GM21526 (cell line): ENCODE measurements around the gene CABCOCO1.
"Not testable (repeated sequence)": the region's sequence is repeated elsewhere in the genome, so short reads cannot be mapped to it uniquely, and the experiment has no call there.

Experiments
- ATAC-seq: cut with Tn5 transposase; IDR thresholded peaks from one replicate; pipeline ENCODE4 v1.9.1; 2021; ENCODE audit warnings: moderate library complexity; ENCODE audit not compliant: unreplicated experiment, low FRiP score

CABCOCO1 gene

DNA sequence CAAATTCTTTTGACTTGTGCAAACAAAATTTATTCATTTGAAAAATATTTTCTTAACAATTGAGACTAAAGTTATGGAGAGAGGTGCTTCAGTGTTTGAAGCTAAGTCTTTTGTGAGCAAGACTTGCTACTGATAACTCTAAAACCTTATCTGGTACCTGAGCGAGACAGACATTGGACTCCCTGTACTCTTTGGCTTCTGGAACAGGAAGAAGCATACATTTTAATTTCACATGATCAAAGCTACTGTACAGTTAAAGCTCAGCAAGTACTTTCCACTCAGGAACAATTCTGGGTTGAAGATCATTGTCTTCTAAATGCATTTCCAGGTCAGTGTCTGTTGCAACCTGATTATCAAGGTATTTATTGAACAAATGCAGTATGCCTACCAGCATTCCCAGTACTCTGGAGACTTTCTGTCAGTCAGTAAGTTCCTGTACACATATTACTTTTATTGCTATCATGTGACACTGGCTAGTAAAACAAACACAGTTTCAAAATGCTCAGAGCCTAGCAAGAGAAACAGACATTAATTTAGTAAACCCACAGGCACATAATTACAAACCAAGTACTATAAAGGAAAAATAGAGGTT is 42.4 kb downstream of the CABCOCO1 start:
- ATAC-seq = no peak

DNA sequence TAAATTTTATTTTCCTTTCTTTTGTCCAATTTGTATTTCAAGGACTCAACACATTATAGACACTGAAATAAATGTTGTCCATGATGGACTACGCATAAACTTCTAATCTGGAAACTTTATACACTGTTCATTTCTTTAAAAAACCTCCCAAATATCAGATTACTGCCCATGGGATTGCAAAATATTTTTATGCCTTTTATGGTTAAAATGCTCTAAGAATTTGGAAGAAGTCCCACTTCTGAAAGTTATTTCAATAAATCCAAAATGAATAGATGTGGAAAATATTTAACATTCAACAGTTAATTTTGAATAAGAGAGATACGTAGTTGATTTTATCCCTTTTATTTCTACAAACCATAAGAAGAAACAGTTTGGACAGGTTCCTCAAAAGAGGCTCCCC is 46.1 kb downstream of the CABCOCO1 start:
- ATAC-seq = no peak

DNA sequence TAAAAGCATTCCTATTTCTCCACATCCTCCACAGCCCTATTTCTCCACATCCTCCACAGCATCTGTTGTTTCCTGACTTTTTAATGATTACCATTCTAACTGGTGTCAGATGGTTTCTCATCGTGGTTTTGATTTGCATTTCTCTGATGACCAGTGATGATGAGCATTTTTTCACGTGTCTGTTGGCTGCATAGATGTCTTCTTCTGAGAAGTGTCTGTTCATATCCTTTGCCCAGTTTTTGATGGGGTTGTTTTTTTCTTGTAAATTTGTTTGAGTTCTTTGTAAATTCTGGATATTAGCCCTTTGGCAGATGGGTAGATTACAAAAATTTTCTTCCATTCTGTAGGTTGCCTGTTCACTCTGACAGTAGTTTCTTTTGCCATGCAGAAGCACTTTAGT is 49.4 kb downstream of the CABCOCO1 start:
- not testable (repeated sequence) for ATAC-seq

DNA sequence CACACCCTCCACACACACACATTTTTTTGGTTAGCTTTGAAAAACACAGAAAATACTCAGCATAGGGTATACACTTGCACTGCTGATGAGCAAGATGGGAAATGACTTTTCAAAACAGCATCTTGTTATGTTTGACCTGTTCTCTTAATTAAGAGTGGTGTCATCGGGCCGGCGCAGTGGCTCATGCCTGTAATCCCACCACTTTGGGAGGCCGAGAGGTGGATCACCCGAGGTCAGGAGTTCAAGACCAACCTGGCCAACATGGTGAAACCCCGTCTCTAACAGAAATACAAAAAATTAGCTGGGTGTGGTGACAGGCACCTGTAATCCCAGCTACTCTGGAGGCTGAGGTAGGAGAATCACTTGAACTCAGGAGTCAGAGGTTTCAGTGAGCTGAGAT is 56.7 kb downstream of the CABCOCO1 start:
- not testable (repeated sequence) for ATAC-seq

DNA sequence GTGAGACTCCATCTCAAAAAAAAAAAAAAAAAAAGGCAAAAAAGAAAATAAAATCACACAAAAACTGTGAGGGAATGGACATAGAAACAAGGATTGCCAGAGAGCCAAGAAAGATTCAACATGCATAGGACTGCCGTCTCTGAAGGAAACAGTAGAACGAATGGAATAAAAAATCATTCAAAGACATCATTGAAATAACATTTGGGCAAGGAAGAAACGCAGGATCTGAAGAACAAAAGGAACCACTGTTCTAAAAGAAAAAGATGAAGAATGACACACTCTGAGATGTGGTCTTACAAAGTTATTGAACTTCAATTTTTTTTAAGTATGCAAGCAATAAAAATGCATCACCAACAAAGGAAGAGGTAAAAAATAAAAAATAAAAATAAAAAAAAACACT is 57.2 kb downstream of the CABCOCO1 start:
- no peak for ATAC-seq

DNA sequence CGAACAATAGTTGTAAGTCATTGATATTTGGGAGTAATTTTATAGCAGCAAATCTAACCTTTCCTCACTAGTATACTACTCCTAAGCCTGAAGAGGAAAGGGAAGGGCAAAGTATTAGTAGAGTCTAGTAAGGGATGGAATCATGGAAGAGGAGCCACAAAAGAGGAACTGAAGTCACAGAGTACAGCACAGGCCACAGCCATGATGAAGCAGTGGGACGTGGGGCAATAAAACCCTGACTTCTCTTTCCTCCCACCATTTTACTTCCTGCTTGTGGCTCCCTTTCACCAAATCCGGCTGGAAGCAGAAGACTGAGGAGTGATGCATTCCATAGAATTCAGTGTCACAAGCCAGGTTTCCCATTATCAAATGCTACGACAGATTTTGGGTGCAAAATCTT is 58.7 kb downstream of the CABCOCO1 start:
- no peak for ATAC-seq

DNA sequence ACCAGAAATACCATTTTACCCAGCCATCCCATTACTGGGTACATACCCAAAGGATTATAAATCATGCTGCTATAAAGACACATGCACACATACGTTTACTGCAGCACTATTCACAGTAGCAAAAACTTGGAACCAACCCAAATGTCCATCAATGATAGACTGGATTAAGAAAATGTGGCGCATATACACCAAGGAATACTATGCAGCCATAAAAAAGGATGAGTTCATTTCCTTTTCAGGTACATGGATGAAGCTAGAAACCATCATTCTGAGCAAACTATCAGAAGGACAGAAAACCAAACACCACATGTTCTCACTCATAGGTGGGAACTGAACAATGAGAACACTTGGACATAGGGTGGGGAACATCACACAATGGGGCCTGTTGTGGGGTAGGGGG is 62.5 kb downstream of the CABCOCO1 start:
- not testable (repeated sequence) for ATAC-seq

DNA sequence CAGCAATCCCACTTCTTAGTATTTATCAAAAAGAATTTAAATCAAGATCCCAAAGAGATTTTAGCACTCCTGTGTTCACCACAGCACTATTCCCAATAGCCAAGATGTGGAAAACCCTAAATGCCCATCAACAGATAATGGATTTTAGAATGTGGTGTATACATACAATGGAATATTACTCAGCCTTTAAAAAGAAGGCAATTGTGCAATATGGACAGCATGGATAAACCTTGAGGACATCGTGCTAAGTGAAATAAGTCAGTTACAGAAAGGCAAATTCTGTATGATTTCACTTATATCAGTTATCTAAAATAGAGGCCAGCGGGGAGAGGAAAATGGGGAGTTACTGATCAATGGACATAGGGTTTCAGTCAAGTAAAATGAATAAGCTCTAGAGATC is 66.9 kb downstream of the CABCOCO1 start:
- ATAC-seq = no peak

DNA sequence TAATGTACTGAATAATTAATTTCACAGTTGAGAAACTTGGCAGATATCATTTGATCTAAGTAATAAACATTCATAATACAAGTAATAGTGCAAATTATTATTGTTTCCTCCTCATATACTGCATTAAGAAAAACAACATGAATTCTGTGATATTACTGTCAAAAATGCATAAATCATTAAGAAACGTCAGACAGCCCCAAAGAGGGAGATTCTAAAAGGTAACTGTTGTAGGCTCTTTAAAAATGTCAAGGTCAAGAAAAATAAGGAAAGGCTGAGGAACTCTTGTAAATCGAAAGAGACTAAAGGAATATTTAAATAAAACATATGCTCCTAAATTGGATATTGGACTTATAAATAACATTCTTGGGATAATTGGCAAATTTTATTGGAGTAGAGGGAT is 67.9 kb downstream of the CABCOCO1 start:
- ATAC-seq = no peak

DNA sequence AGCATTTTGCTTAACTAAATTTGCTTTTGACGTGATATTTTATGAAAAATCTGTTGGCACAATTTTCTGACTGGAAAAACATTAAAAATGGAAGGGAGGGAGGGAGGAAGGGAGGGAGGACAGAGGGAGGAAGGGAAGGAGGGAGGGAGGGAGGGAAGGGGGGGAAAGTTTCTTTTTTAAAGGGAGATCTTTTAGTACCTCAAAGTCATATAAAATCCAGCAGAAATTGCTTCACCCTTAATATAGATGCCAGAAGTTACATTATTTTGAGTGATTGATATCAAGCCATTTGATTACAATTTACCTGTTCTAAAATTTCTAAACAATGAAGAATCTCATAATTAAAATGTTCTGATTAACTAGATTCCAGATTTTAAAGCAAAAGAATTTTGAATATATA is 68.9 kb downstream of the CABCOCO1 start:
- no peak for ATAC-seq

DNA sequence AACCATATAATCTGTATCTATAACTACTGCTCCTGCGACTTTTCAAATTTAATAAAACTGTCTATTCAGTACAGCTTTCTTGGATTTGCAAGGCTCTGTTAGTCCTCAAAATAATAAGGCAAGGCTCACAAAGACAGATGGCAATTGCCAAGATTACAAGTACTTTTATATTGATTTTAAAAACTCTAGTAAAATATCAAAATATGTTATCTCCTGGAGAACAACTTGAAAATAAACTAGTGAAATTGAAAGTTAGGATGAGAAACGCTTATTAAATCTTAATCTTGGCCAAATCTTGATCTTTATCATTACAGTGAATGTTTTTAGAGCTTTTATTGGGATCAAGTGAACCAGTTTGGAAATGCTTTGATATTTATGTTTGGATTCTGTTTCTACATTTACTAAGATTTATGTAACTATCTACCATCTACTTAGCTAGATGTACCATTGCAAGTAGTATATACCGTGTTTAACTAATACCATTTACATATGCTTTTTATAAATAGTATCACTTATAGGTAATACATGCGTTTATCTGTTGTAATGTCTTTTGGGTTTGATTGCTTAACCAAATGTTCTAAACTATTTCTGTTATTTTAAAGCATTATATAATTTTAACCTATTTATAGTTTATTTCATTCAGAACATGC is 70.0 kb downstream of the CABCOCO1 start:
- no peak for ATAC-seq

DNA sequence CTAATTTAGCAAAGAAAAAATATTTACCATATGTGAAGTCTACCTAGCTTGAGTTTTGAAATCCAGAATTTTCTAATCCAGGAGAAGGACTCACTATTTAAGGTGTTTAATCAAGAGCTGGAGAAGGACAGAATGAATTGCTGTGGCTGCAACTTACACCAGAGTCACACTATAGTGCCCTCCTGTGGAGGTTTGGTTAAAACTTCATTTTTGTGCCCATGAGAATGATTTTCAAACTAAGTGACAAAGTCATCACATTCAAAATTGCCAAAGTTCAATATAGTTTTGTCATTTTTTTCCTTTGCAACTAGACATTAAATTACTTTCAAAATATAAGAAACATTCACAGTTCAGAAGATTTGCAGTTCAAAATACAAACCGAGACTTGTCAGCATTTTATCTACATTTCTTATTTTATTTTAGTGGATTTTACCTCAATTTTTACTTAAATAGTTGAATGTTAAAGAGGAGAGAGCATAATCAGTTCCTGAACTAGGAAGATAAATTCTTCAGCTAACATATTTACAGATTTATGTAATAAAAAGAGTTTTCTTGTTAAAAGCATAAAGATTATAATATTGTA is 70.7 kb downstream of the CABCOCO1 start:
- ATAC-seq = no peak

DNA sequence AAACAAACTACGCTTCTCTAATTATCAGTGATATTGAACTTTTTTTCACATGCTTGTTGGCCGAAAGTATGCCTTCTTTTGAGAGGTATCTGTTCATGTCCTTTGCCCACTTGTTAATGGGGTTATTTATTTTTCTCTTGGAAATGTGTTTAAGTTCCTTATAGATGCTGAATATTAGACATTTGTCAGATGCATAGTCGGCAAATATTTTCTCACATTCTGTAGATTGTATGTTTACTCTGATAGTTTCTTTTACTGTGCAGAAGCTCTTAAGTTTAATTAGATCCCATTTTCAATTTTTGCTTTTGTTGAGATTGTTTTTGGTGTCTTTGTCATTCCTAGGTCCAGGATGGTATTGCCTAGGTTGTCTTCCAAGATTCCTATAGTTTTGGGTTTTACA is 73.2 kb downstream of the CABCOCO1 start:
- ATAC-seq = no peak

DNA sequence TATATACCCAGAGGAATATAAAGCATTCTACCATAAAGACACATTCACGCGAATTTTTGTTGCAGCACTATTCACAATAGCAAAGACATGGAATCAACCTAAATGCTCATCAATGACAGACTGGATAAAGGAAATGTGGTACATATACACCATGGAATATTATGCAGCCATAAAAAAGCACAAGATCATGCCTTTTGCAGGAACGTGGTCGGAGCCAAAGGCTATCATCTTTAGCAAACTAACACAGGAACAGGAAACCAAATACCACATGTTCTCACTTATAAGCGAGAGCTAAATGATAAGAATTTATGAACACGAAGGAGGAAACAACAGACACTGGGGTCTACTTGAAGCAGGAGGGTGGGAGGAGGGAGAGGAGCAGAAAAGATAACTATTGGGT is 74.7 kb downstream of the CABCOCO1 start:
- not testable (repeated sequence) for ATAC-seq

DNA sequence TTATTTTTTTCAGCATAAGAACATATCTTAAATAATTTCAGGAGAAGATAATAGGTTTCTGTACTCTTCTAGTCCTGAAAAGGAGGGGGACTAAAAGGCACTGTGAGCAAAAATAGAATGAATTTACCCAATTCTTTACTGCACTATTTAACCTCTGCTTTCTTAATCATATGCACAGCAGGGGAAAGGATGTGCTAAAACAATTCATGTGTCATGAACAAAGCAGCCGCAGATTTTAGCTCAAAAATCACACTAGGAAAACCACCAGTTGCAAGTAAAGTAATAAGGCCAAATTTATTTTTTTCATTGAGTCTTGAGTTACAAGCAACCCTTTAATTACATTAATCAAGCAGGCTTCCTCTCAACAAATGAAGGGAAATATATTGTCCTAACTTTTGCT is 80.1 kb downstream of the CABCOCO1 start:
- ATAC-seq = no peak

DNA sequence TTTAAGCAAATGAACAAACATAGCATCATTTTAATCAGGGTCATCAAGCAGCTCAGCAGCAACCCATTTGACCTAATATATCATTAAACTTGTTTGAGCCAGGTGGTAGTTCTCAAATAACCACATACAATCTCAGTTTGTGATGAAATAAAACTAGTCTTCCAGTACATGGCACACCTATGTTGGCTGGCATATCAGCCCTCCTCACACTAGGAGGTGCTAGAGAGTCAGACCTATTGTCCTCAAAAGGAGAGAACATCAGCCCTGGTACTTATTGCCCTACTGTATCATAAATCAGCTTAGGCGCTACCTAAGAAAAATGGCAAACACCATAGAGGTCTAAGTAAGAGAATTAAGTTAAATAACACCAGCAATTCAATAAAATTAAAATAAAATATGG is 81.7 kb downstream of the CABCOCO1 start:
- ATAC-seq = no peak

DNA sequence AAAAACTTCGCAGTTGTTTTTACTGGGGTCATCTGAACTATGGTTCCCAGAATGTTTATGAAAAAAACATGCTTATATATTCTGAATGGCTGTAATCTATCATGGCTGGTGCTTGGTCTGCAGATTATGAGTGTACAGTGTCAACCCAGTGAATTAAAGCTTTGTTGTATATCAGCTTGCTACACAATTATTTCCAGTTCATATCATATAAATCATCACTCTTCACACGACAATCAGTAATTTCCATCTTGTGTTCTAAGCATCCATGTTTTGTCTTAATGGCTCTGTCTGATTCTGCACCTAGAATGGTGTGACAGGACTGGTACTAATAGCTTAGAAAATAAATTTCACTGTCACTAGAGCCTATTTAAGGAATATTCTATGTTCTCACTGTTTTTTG is 83.6 kb downstream of the CABCOCO1 start:
- no peak for ATAC-seq

DNA sequence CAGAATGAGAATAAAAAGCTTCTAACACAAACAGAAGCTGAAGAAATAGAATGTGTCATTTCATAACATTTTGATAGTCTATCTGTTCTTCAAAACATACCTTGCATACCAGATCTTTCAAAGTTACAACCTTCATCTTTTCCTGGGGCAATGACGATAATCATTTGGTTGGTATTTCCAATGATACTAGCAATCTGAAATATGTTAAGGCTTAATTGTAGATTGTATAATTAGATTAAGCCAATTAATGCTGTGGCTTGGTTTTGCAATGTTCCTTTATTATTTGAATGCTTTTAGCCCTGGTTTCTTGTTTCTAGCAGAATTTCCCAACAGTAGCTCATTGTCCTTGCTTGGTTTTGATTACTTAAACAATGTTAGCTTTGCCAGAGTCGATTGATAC is 84.6 kb downstream of the CABCOCO1 start:
- no peak for ATAC-seq

DNA sequence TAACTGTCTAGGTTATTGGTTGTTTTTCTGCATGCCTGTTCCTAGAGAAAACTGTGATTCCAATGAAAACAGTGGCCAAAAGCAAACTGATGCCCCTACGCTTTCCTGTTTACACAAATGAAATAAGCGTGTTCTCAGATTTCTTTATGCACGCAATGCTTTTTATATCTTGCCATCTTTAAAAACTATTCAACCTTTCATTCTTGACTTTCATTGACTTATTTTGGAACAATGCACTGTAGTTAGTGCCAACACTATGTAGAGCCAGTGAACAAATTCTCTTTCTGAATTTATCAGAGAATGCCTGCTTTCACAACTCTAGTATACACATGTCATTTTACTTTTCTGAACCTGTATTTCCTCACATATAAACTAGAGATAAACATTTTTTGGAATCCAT is 86.6 kb downstream of the CABCOCO1 start:
- no peak for ATAC-seq

DNA sequence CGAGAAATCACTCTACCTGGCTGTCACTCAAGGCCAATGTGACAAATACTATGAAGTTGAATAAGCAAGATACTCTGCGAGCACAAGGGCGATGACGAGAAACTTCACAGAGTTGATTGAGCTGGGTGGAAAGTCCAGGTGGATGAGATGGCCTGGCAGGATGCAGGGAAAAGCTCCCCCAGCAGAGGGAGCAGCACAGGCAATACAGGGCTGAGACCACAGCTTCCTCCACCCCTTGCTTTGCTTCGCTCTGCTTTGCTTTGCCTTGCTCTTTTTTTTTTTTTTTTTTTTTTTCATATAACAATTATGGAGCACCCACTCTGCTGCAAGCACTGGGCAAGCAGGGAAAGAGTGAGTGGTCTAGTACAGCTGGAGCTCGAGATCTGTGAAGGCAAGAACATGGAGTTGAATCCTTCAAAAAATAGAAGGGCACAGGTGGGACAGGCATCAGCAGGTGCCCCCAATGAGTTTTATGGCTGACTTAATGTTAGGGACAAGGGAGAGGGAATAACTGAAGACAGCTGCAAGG is 88.3 kb downstream of the CABCOCO1 start:
- ATAC-seq = peak; percentile 92

DNA sequence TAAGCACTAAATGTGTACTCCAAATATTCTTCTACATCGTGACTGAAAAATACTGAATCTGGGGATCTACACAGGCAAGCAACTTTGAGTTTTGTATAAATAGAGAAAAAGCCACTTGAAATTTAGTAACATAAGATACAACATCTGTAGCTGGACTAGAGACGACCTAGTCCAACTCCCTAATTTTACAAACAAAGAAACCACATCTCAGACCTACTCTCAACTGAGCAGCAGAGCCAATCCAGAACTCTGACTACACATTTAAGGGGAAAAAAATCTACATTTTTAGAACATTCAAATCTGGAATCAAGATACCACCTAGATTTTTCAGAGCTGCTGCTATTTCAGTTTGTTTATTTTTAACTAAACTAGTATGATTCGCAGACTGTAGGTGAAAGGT is 88.9 kb downstream of the CABCOCO1 start:
- peak; percentile 9 for ATAC-seq
